MG63 (cell line): ENCODE data around the gene TSPAN17. TPM values are rescaled to one million over a fixed set of nuclear protein-coding genes. Genes with fewer than 3 reads are reported as not detected.

Experiments used
- DNase-seq: peaks from one replicate; pipeline ENCODE4 v3.0.0-alpha.2; 2020
- H3K27me3 ChIP-seq: fragments of 250-450 bp; sonication (Bioruptor Pico); 2 replicates; pipeline ENCODE4 v1.5.1; 2020; ENCODE audit warnings: mild to moderate bottlenecking, moderate library complexity
- H3K36me3 ChIP-seq: fragments of 250-450 bp; sonication (Bioruptor Pico); 2 replicates; pipeline ENCODE4 v1.5.1; 2020; ENCODE audit warnings: mild to moderate bottlenecking, moderate library complexity
- H3K4me3 ChIP-seq: fragments of 250-450 bp; sonication (Bioruptor Pico); 2 replicates; pipeline ENCODE4 v1.5.1; 2020; ENCODE audit warnings: mild to moderate bottlenecking, moderate library complexity
- H3K9me3 ChIP-seq: fragments of 250-450 bp; sonication (Bioruptor Pico); 2 replicates; pipeline ENCODE4 v1.5.1; 2020; ENCODE audit warnings: mild to moderate bottlenecking, moderate library complexity
- total RNA-seq: library from RNA; depleted of rRNA; stranded (reverse); fragments of >200 nt; shearing (Covaris generic); gene quantifications from 2 replicates; pipeline ENCODE4 v1.2.3, GENCODE V29; 2014; ENCODE audit warnings: low replicate concordance

Gene TSPAN17
- total RNA-seq, 1 experiment from 2014 or later, result 120 TPM

DNA sequence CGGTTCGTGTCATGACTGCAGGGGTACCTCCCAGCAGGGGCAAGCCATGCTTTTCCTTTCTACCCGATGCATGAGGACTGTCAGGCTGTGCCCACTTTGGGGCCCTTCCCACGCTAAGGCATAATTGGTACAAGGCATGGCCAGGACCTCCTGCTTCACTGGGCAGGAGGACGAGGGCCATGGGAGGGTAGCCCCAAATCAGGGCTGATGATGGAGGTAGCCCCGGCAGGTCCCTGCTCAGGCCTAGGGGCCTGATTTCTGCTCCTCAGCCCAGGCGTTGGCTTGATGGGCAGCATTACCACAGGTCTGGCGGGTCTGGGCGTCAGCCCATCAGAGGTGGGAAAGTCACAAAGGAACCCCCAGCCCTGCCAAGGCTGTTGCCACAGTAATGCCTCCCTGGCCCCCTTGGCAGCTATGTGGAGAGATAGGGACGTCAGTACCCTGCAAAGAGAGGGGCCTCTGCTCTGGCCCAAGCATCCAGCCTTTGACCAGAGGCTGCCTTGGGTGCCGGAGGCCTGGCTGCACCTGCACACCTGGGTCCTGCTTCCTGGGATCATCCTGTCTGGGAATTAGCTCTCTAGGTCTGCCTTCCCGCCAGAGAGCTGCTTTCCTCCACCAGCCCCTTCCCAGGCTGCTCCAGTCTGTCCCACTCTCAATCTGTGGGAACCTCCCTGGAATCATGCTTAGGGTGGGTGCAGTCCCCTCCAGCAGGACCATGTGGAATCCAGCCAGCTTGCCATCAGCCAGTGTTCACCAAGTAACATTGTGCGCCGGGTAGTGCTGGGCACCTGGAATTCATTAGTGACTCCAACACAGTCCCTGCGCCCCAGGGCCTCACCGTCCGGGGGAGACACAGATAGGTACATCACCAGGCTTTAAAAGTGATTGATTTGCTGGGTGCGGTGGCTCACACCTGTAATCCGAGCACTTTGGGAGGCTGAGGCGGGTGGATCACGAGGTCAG lies 15.4 kb downstream of the TSPAN17 start:
- peaks cover 7% of the 10 kb centered on the region for H3K36me3 ChIP-seq
- H3K9me3 ChIP-seq, result peaks cover 3% of the 10 kb centered on the region; the same call in 1 of the 2 replicates
- H3K4me3 ChIP-seq, result no peak overlapping the region
- no peak for DNase-seq
- H3K27me3 ChIP-seq, result peaks cover 2% of the 10 kb centered on the region; the same call in 1 of the 2 replicates

DNA sequence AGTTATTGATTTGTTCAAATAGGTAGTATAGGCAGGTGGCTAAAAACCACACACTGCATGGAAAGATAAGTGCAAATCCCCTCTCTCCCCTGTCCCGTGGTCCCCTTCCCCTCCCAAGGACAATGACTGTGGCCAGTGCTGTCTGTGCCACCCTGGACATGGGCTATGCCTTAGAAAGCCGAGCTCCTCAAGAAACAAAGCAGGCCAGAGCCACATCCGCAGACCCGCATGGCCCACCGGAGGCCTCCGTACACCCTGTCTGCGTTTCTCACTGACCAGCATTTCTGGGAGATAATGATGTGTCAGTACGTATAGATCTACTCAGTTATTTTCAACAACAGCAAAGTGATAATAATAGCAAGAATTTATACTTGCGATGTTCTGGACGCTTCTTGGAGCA lies 16.3 kb downstream of the TSPAN17 start:
- H3K36me3 ChIP-seq, result no peaks in the 10 kb centered on the region; the same call in 1 of the 2 replicates
- H3K9me3 ChIP-seq, result peaks cover 3% of the 10 kb centered on the region; the same call in 1 of the 2 replicates
- no peak for DNase-seq
- H3K27me3 ChIP-seq, result peaks cover 11% of the 10 kb centered on the region
- H3K4me3 ChIP-seq, result no peak overlapping the region

DNA sequence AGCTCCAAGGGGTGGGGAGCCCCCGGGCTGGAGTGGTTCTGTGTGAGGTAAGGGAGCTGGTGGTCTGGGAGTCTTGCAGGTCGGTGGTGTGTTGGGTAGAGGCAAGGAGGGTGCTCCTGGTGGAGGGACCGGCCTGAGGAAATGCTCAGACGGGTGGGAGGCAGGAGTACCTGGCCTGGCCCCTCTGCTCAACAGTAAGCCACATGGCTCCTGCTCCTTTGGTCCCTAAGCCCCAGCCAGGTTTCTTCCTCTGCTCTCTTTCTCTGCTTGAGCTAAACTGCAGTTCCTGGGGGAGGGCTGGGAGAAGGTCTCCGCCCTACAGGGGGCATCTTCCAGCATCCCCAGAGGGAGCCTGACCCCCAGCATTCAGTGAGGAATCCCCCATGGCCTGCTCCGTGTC lies 17.2 kb downstream of the TSPAN17 start:
- Histone ChIP-seq H3K36me3 (no peaks in the 10 kb centered on the region), H3K4me3 (no peak overlapping the region), H3K27me3 (peaks cover 18% of the 10 kb centered on the region), H3K9me3 (peaks cover 3% of the 10 kb centered on the region; the same call in 1 of the 2 replicates)
- DNase-seq, result no peak

DNA sequence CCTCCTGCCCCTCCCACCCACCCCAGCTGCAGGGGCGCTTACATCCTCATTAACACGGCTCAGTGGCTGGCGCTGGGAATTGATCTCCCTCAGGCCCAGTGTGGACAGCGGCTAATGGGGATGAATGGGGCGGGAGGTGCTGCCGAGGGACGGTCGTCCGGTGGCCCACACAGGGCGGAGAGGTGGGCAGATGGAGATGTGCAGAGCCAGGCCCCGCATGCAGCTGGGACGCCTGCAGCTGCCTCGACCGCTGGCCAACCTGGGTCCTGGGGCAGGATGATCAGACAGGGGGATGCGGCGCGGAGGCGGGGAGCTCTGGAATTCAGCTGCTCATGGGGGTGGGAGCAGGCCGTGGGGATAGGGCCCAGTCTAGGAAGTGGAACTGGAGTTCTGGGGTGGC lies 17.6 kb downstream of the TSPAN17 start:
- H3K9me3 ChIP-seq, result peaks cover 3% of the 10 kb centered on the region; the same call in 1 of the 2 replicates
- H3K27me3 ChIP-seq, result peaks cover 18% of the 10 kb centered on the region
- no peak overlapping the region for H3K4me3 ChIP-seq
- no peaks in the 10 kb centered on the region for H3K36me3 ChIP-seq
- DNase-seq, result no peak

DNA sequence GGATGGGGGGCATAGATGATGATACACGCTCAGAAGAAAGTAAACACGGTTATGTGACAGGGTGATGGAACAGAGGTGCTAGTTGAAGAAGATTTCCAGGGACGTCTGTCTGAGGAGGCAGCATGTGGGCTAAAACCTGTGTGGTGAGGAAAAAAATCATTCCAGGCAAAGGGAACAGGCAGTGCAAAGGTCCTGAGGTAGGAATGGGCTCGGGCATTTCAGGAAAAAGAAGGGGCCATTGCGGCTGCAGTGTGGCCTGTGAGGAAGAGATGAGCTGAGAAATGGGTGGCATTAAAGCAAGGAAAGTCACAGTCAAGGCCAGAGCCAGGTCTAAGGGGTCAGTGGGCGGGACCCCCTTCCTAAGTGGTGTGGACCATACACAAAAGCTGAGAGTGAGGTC lies 18.2 kb downstream of the TSPAN17 start:
- H3K4me3 ChIP-seq, result no peak overlapping the region
- peaks cover 3% of the 10 kb centered on the region; the same call in 1 of the 2 replicates for H3K9me3 ChIP-seq
- H3K27me3 ChIP-seq, result peaks cover 18% of the 10 kb centered on the region
- no peak for DNase-seq
- no peaks in the 10 kb centered on the region for H3K36me3 ChIP-seq

DNA sequence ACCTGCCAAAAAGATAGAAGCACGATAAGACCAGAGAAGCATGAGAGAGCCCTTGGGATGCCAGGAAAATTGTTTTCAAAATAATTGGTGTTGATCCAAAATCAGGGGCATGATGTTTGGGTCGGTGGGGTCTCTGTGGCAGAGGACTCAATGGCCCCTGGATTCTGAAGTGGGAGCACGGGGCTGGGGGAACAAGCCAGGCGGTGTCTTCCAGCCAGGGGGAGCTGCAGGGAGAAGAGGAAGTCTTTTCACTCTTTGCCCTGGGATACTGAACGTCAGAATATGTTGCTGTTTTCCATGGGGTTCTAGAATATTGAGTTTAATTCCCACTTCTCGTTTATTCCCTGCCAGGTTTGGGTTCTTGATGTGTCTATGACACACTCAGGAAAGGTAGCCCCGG lies 20.4 kb downstream of the TSPAN17 start:
- H3K9me3 ChIP-seq, result peaks cover 3% of the 10 kb centered on the region; the same call in 1 of the 2 replicates
- peaks cover 18% of the 10 kb centered on the region for H3K27me3 ChIP-seq
- no peak for DNase-seq
- no peaks in the 10 kb centered on the region for H3K36me3 ChIP-seq
- no peak overlapping the region for H3K4me3 ChIP-seq

DNA sequence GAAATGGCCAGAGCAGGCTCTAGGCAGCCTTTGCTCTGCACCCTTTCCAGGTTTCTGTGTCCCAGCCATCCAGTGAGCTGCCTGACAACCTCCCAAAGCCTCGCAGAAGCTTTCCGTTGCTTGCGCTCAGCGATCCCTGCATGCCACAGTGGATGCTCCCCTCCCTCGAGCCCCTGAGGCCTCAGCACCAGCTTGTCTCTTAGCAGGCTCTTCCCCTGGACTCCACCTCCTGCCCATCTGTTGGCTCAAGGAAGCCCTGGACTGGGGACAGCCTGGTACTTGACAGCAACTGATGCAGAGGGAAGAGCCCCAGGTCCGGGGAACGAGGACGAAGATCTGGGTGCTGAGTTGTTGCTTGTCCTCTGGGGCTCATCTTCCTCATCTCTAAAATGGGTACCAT lies 23.2 kb downstream of the TSPAN17 start:
- H3K27me3 ChIP-seq, result peaks cover 18% of the 10 kb centered on the region
- H3K4me3 ChIP-seq, result no peak overlapping the region
- no peak for DNase-seq
- H3K36me3 ChIP-seq, result no peaks in the 10 kb centered on the region
- peaks cover 3% of the 10 kb centered on the region; the same call in 1 of the 2 replicates for H3K9me3 ChIP-seq

DNA sequence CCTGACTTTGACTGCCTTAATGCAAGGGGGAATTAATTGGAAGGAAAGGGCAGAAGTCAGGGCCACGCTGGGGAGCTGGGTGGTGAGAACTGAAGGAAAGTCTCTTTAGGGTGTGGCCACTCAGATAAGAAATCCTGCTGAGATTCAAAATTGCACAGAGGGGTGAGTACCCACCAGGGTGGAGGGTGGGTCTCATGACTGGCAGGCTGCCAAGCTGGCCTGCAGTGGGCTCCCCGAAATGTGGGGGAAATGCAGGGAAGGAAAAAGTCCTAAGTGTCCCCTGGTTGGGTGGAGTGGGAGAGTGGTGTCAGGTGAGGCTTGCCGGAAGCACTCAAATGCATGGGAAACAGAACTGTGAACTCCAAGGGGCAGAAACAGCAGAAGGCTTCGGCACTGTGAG lies 24.1 kb downstream of the TSPAN17 start:
- Histone ChIP-seq H3K9me3 (peaks cover 3% of the 10 kb centered on the region; the same call in 1 of the 2 replicates), H3K27me3 (peaks cover 18% of the 10 kb centered on the region), H3K36me3 (no peaks in the 10 kb centered on the region), H3K4me3 (no peak overlapping the region)
- no peak for DNase-seq

DNA sequence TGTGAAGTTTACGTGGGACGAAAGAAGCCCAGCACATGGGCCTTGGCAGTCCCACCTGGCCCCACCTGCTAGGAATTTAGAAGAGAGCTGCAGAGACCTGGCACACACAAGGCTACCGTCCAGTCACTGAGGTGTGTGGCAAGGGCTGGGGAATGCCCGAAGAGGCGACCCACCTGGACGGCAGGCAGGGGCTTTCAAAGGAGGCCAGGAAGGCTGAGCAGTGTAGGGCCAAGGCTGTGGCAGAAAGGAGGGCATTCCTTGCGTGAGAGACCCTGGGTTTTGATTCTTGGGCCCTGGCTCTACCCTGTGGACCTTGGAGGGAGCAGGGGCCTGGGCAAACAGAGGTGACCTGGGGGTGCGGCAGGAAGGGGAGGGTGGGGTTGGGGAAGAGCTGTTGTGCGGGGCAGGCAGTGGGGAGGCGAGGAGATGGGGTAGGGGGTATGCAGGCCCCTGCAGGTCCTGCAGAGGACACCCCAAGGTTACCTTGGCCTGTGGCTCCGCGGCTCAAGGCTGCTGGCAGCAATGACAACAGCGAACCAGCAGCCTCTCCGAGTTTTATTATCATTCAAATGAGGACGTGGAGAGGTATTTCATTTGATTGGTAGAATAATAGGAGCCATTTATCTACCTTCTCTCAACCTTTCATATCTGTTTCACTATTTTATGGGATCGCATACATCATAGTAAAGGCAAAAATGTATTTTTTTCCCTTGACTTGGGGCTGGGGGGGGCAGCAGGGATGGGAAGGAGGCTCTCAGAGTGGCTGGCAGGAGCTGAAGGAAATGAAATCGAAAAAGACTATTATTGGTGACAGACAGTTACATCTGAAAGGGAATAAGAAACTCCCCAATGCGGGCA lies 24.8 kb downstream of the TSPAN17 start:
- H3K4me3 ChIP-seq, result no peak overlapping the region
- peaks cover 1% of the 10 kb centered on the region; the same call in 1 of the 2 replicates for H3K9me3 ChIP-seq
- DNase-seq, result no peak
- no peaks in the 10 kb centered on the region for H3K36me3 ChIP-seq
- peaks cover 18% of the 10 kb centered on the region for H3K27me3 ChIP-seq

DNA sequence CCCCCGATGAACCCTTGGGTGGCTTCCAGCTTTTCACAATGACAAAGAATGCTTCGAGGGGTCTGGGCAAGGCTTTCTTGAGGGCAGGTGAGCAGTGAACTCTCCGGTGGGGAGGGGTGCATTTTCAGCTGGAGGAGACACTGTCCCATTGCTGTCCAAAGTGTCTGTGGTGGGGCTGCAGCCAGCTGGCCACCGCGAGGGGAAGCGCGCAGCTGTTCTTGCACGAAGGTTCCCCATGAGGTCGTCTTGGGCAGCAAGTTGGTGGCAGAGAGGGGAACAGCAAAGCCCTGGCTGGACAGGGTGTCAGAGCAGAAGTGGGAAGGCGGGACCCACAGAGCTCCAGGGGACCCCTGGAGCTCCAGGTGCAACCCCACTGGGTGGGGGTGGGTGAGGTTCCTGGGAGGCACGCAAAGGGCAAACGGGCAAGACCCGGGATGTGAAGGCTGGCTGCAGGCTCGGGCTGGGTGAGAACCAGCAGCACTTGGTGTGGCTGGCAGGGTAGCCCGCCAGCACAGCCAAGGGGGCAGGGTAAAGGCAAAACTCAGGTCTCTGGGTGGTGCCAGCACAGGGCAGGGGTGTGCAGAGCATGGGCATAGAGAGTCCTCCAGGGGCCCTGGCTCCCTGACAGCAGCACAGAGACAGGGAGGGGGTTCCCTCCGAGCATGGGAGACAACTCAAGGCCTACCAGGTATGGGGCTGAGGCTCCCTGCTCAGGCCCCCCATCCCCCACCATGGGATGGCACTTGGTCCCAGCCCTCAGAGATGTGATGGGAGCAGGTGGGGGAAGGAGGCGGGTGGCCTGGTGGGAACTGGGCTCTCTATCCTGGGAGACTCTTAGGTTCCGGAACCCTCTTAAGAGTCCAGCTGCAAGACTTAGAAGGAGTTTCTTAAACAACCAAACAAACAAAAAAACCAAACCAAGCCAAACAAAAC lies 26.6 kb downstream of the TSPAN17 start:
- Histone ChIP-seq H3K36me3 (no peaks in the 10 kb centered on the region), H3K27me3 (peaks cover 6% of the 10 kb centered on the region), H3K4me3 (no peak overlapping the region), H3K9me3 (no peaks in the 10 kb centered on the region)
- no peak for DNase-seq

DNA sequence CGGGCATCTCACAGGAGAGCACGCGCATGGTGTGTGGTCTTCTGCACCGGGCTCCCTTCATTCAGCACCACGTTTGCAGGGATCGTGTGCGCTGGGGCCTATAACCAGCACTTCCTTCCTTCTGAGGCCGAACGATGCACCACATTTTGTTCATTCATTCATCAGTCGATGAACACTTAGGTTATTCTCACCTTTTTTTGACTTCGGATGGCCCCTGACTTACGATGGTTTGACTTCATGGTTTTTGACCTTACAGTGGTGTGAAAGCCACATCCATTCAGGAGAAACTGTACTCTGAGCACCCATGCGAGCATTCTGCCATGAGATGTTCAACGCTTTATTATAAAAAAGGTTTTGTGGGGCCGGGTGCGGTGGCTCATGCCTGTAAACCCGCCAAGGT lies 27.5 kb downstream of the TSPAN17 start:
- H3K36me3 ChIP-seq, result no peaks in the 10 kb centered on the region
- H3K4me3 ChIP-seq, result no peak overlapping the region
- no peak for DNase-seq
- no peaks in the 10 kb centered on the region; the same call in 1 of the 2 replicates for H3K27me3 ChIP-seq
- no peaks in the 10 kb centered on the region for H3K9me3 ChIP-seq

DNA sequence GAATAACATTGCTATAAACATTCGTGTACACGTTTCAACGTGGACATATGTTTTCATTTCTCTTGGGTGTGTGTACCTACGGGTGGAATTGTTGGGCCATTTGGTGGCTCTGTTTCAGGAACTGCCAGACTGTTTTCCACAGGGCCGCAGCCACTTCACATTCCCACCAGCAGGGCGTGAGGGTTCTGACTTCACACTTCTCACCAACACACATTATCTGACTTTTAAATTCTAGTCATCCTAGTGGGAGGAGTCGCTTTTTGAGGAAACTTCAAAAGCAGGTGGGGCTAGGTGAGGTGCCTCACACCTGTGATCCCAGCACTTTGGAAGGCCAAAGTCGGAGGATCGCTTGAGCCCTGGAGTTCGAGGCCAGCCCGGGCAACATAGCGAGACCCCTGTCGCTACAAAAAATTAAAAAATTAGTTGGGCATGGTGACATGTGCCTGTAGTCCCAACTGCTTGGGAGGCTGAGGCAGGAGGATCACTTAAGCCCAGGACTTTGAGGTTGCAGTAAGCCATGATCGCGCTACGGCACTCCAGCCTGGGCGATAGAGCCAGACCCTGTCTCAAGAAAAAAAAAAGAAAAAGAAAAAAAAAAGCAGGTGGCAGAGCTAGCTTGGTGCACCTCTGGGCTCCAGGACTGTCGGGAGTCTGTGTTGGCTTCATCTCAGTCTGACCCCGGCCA lies 28.5 kb downstream of the TSPAN17 start:
- Histone ChIP-seq H3K9me3 (no peaks in the 10 kb centered on the region), H3K4me3 (no peak overlapping the region), H3K36me3 (no peaks in the 10 kb centered on the region), H3K27me3 (no peaks in the 10 kb centered on the region; the same call in 1 of the 2 replicates)
- peak; percentile 53 for DNase-seq

DNA sequence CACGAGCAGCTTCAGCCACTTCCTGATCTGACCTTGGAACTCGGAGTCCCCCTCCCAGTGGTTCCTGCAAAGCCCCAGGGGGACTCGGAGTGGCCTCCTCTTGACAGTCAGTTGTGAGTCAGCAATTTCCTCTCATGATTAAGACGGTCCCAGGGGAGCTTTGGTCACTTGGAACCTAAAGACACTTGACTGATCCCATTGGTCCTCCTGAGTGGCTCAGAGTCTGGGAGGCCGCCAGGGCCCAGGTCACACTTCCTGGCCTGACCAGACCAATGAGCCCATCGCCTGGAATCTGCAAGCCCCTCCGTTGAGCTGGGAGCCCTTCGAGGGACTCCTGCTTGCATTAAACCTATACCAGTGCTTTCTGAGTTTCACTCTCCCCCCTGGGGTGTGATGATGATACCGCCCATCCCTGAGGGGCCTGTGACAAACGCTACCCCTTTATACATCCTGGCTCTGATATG lies 29.1 kb downstream of the TSPAN17 start:
- Histone ChIP-seq H3K9me3 (no peaks in the 10 kb centered on the region), H3K4me3 (no peak overlapping the region), H3K27me3 (no peaks in the 10 kb centered on the region; the same call in 1 of the 2 replicates), H3K36me3 (no peaks in the 10 kb centered on the region)
- DNase-seq, result peak; percentile 61

DNA sequence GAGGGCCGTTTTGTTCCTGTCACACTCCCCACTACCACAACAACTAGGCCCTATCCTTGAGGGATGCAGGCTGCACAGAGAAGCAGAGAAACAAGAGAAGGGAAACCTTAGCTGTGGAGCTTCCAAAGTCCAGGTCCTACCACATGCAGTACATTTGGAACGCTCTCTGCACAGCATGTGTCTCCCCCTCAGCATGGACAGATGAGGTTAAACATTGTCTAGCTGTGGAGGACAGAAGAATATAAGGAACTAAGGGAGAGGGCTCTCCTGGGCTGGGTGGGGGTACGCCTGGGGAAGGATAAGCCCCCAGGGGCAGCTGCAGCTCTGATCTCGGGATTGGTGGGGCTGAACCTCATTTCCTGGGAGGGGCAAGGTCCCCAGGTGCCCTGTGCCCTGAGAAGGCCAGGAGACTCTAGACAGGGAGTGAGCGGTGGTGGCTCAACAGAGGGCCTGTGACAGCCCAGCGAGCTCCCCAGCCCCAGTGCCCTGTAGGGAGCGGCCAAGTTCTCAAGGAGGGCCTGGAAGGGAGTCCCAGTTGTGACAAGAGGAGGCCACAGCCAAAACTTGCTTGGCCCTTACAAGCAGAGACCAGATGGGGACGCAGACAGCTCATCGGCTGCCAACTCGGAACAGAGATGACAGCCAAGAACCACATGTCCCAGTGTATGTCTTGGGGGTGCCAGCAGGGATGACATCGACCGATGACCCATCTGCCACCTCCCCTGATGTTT lies 30.1 kb downstream of the TSPAN17 start:
- no peaks in the 10 kb centered on the region for H3K9me3 ChIP-seq
- DNase-seq, result no peak
- no peaks in the 10 kb centered on the region for H3K36me3 ChIP-seq
- peaks cover 4% of the 10 kb centered on the region for H3K27me3 ChIP-seq
- no peak overlapping the region for H3K4me3 ChIP-seq

DNA sequence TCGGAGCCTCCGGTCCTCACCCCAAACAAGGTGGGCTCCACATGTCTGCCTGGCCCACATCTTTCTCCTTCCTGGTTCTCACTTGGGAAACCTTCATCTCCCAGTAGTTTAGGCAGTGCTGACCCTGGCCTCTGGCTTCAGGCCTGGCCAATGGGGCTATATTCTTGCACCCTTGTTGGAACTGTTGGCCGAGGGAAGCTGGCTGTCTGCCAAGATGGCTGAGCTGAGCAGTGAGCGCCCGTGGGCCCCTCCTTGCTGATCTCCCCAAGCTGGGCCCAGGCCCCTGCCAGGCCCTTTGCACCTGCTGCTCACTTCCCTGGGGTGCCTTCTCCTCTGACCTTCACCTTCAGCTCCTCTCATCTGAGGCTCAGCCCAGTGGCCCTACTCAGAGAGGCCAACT lies 31.3 kb downstream of the TSPAN17 start:
- no peaks in the 10 kb centered on the region for H3K9me3 ChIP-seq
- peaks cover 13% of the 10 kb centered on the region for H3K27me3 ChIP-seq

More for the DNA sequence above, 31.3 kb downstream of the TSPAN17 start:
- Histone ChIP-seq H3K4me3 (no peak overlapping the region), H3K36me3 (no peaks in the 10 kb centered on the region)
- no peak for DNase-seq
